ENCODE results near the gene DOCK2.

DOCK2 gene

GRCh38 chr5:170038241-170038640, 401.2 kb downstream of the DOCK2 start:
- DNase-seq (ENCODE audit: extremely low read depth, low read depth) = no peak
- H3K4me3 ChIP-seq (replicated peaks; ENCODE audit: low read depth, low read length) = no peak overlapping the region
- TF ChIP-seq CTCF (IDR thresholded peaks at IDR 0.05; ENCODE audit: low read depth, low read length, missing control alignments) = no peak

- DNase-seq (ENCODE audit: extremely low read depth, low read depth) = no peak
- no peak overlapping the region for H3K4me3 ChIP-seq (replicated peaks; ENCODE audit: low read depth, low read length)
- no peak for TF ChIP-seq CTCF (IDR thresholded peaks at IDR 0.05; ENCODE audit: low read depth, low read length, missing control alignments)
These were observed 402.8 kb downstream of the DOCK2 start for GRCh38 chr5:170039830-170040229.

GRCh38 chr5:170046241-170046640, 409.2 kb downstream of the DOCK2 start:
- no peak overlapping the region for H3K4me3 ChIP-seq (replicated peaks; ENCODE audit: low read depth, low read length)
- TF ChIP-seq CTCF (IDR thresholded peaks at IDR 0.05; ENCODE audit: low read depth, low read length, missing control alignments) = no peak
- DNase-seq (ENCODE audit: extremely low read depth, low read depth) = no peak

GRCh38 chr5:170049713-170050112, 412.6 kb downstream of the DOCK2 start:
- TF ChIP-seq CTCF (IDR thresholded peaks at IDR 0.05; ENCODE audit: low read depth, low read length, missing control alignments) = no peak
- no peak for DNase-seq (ENCODE audit: extremely low read depth, low read depth)
- no peak overlapping the region for H3K4me3 ChIP-seq (replicated peaks; ENCODE audit: low read depth, low read length)

GRCh38 chr5:170053896-170054295, 416.8 kb downstream of the DOCK2 start:
- TF ChIP-seq CTCF (IDR thresholded peaks at IDR 0.05; ENCODE audit: low read depth, low read length, missing control alignments) = no peak
- DNase-seq (ENCODE audit: extremely low read depth, low read depth) = no peak
- no peak overlapping the region for H3K4me3 ChIP-seq (replicated peaks; ENCODE audit: low read depth, low read length)

- no peak for TF ChIP-seq CTCF (IDR thresholded peaks at IDR 0.05; ENCODE audit: low read depth, low read length, missing control alignments)
- H3K4me3 ChIP-seq (replicated peaks; ENCODE audit: low read depth, low read length) = no peak overlapping the region
- DNase-seq (ENCODE audit: extremely low read depth, low read depth) = no peak
These were observed 418.5 kb downstream of the DOCK2 start for GRCh38 chr5:170055606-170056005.

GRCh38 chr5:170056561-170057267, 419.6 kb downstream of the DOCK2 start:
- TF ChIP-seq CTCF (IDR thresholded peaks at IDR 0.05; ENCODE audit: low read depth, low read length, missing control alignments) = no peak
- no peak for DNase-seq (ENCODE audit: extremely low read depth, low read depth)
- H3K4me3 ChIP-seq (replicated peaks; ENCODE audit: low read depth, low read length) = no peak overlapping the region

Measured in HFF-Myc (cell line).